Activated T-cell treated with anti-CD3 and anti-CD28 coated beads, Interleukin-2, amount 50 U/mL, for 48 hours (primary cell): ENCODE results near the gene HOMER2.
"Not testable (repeated sequence)": the region's sequence is repeated elsewhere in the genome, so short reads cannot be mapped to it uniquely, and the experiment has no call there.

ENCODE experiments used
- DNase-seq, 2 experiments: peaks; one replicate each; pipeline ENCODE4 v3.0.0-alpha.2; 2020

The HOMER2 gene

GRCh38 chr15:82952158-82953081 is at the start of gene HOMER2:
TSS of gene HOMER2 (minus strand) at chr15:82952720. CDS start at chr15:82952535, 185 bp downstream.
- peak; percentile 27 to 38 for DNase-seq

DNA sequence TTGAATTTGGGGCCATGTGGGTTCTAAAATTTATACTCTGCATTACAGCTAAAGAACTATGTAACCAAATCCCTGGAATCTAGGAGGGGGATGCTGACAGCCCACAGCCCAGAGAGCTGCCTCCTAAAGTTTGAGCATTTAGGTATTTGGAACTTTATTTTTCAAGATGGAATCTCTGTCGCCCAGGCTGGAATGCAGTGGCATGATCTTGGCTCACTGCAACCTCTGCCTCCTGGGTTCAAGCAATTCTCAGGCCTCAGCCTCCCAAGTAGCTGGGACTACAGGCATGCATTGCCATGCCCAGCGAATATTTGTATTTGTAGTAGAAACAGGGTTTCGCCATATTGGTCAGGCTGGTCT is 48.1 kb upstream of the HOMER2 start:
- DNase-seq, result not testable (repeated sequence)

DNA sequence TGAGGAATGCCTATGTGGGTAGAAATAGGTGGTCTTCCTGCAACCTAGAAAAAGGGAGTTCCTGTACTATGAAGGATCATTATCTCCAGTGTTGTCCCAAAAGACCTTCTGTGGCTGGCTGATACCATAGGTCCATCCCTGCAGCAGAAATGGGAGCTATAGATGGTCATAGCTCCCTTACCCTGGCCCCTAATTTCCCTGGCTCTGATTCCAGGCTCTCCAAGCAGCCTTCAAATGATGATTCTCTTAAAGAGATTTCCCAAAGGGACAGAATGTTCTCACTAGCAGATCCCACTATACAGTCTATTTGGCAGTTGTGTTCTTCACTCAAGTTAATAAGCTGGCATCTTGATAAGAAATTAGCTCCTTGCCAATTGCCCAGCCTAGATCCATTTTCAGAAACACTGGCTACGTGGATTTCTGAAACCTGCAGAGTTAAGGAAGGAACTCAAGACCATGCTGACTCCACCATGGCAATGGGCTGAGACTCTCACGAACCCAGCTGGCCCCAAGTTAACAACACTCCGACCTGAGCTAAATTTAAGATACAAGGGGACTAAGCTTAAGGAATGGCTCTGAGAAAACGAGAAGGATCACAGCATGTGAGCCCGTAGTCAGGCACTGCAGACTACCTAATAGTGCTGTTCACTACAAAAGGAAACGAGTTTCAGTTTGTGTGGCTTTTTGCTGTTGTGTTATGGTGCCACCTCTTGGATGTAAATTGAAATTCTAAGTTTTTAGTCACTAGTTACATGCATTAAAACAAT is 47.6 kb upstream of the HOMER2 start:
- peak; percentile 40 to 43 for DNase-seq

DNA sequence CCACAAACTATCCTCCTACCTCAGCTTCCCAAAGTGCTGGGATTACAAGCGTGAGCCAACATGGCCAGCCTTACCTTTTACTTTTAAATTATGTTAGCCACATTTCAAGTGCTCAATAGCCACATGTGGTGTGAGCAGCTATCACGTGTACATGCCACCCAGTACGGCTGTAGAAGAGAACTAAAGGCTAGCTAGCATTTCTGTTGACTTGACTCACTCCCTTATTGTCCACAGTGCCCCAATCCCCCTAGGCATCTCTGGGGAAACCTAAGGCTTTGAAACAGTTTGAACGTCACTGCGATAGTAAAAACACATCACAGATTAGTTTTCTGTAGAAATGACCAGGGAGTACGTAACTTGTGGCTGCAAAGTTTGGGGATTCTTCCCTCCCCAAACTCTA is 46.9 kb upstream of the HOMER2 start:
- DNase-seq, result no peak

- no peak for DNase-seq
These were observed 43.4 kb upstream of the HOMER2 start for GRCh38 chr15:82995938-82996337.

DNA sequence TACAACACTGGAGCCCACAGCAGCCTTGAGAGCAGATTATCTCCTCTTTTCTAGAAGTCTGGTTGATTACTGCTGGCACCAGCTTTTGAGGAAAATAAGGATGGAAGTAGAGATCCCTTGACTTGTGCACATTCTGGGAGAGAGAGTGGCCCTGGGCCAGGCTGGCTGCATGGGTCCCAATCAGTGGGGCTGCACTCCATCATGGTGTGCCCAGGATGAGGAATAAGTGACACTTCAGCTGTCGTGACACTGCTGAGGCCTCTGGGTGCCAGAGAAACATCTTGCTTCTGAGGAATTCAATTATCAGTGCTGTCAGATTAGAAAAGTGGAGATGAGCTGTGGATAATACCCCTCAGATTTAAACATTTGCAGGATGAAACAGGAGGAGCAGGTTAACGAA is 42.6 kb upstream of the HOMER2 start:
- no peak for DNase-seq

- no peak for DNase-seq
These were observed 40.6 kb upstream of the HOMER2 start for GRCh38 chr15:82993144-82993543.

- DNase-seq, result no peak
These were observed 40.0 kb upstream of the HOMER2 start for GRCh38 chr15:82992436-82992998.

DNA sequence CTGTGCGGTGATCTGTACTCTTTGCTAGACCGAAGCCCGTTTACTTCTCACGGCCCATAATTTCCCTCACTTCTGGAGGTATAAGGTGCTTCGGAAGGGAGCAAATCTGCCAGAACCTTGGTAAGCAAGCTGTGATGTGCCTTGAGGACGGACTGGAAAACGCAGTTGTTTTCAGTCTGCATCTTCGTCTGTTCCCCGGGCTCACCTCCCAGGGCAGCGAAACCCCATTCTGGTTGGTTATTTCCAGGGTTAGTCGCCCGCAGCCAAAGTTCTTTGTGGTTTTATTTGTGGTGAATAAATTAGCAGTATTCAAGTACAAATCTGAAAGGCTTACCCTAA is 33.9 kb upstream of the HOMER2 start:
- DNase-seq, result no peak

DNA sequence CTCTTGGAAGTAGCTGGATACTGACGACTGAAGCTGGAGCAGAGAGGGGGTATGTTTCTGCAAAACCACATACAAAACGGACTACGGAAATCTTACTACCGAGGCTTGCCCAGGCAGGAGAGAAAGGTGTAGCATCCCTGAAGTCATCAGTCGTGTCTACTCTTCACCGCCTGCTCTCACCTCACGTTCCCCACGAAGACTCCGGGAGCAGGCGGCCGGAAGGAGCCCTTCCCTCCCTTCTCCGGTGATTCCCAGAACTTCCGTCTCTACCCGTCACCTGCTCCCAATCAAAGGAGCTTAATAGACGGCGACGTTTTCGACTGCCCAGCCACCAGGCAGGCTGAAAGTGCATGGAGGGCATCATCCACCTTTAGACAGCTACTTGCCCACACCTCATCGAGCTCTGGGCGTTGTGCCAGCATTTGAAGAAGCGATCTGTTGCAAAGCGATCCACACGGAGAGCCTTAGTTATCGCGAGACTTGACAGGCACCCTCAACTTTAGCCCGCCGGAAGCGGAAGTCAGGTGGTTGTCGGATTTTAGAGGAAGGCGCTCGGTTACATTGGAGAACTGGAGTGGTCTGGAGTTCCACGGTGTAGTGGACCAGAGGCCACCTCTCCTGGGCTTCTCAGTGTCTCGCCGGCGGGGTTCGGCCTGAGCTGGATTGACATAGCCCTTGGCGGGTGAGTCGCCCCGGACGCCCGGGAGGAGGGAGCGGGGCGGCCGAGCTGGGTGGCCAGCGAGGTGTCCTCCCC is 33.3 kb upstream of the HOMER2 start, which contains the start of gene RAMAC:
TSS of gene RAMAC (plus strand) at position 523 of the 754 bp plus-strand sequence. CDS start 2,809 bp downstream, outside the sequence.
- DNase-seq, result peak; percentile 91

DNA sequence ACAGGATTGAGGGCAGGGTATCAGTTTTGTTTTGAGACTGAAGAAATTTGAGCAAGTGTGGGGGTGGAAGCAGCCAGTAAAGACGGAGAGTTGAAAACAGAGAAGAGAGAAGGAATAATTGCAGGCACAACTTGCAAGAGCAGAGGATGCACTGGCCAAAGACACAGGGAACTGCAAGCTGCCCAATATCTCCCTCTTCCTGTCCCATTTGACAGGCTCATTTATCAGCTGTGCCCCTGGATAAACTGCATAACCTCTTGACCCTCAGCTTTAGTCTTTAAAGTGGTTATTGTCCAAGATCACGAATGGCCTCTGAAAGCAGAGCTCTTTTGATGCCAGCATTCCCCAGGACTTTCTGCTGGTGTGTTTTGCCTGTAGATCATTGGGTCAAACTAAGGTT is 28.5 kb upstream of the HOMER2 start:
- DNase-seq, result no peak

DNA sequence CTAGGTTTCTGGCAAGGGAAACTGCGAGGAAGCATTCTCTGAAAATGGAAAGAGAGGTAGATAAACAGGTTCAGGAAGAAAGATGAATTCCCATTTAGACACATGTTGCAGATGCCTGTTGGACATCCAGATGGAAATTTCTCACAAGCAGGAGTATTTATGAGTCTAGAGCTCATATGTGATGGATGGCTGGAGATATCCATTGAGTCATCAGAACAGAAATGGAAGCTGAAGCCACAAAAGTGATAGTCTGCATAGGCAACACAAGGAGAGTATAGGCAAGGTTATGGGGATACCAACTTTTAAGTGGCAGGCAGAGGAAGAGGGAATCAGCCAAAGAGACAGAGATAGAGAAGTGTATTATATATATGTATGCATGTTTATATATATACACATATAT is 27.2 kb upstream of the HOMER2 start:
- no peak for DNase-seq

DNA sequence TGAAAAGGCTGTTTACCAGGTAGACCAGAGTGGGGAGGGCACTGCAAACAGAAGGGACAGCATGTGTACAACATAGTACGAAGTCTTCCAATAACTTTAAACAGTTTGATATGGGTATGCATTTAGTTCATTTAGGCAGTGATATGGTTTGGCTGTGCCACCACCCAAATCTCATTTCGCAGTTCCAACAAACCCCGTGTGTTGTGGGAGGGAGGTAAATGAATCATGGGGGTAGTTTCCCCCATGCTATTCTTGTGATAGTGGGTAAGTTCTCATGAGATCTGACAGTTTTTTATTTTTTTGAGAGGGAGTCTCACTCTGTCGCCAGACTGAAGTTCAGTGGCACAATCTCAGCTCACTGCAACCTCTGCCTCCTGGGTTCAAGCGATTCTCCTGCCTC is 25.9 kb upstream of the HOMER2 start:
- DNase-seq, result no peak

GRCh38 chr15:82977076-82977475 is 24.6 kb upstream of the HOMER2 start:
- DNase-seq, result no peak

GRCh38 chr15:82972990-82973389 is 20.5 kb upstream of the HOMER2 start:
- no peak for DNase-seq

DNA sequence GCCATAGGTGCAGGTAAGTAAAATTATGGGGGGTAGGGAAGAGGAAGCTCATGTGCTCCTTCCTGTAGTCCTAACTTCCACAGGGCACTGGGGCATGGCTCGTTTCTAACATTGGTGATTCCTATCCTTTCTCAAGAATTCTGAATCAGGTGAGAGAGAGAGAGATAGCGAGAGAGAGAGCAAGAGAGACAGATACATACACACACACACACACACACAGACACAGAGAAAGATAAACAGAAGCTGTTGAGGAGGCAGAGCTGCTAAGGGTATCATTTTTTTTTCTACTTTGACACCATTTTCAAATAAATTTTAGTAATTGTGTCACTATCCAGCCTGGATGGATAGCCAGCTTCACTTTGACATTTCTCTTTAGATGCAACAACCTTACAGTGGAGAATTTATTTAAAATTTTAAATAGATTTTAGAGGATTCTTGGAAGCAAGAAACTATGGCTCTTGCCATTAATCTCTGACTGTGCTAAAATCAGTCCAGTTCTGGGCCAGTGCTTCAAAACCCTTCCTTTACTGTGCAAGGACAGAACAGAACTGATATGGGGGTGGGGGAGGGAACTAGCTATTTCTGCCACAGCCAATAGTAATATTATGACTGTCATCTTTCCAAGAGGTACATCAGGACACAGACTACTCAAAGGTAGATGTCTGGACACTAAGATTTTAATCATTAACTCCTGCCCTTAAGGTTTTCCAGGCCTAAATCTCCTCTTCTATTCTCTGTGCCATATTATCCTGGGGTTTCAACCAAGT is 18.9 kb upstream of the HOMER2 start:
- no peak for DNase-seq

DNA sequence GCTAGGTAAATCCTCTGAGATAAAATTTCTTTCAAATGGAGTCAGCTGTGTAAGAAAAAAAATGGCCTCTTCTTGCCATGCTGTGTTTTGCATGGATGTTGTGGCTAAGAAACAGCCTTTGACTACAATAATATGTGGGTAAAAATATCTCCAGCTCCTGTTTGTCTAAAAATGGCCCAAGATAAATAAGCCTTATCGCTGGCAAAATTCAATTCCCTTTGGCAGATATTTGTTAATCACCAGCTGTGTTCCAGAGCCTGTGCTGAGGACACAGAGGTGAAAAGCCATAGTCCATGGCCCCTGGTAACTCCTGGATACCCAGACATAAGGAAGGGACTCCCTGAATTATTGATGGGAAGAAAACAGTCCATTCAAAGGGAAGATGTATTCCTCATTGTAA is 18.2 kb upstream of the HOMER2 start:
- no peak for DNase-seq

GRCh38 chr15:82970078-82970686 is 17.7 kb upstream of the HOMER2 start:
- no peak for DNase-seq

DNA sequence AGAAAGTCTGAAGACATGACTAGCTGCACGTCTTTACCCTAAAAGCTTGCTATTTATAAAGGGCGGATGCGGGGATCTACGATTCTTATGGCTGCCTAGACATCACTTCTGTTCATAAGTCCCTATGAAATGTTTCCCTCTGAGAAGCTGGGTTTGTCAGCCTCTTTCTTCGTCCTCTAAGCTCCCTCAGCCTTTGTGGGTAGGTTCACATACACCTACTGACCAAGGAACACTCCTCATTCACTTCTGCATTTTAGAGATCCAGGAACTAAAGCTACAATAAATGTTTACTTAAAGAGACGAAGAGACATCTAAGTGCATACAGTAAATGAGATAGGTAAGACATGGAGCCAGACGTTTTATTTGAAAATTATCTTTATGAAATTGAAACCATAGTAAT is 16.8 kb upstream of the HOMER2 start:
- DNase-seq, result no peak

DNA sequence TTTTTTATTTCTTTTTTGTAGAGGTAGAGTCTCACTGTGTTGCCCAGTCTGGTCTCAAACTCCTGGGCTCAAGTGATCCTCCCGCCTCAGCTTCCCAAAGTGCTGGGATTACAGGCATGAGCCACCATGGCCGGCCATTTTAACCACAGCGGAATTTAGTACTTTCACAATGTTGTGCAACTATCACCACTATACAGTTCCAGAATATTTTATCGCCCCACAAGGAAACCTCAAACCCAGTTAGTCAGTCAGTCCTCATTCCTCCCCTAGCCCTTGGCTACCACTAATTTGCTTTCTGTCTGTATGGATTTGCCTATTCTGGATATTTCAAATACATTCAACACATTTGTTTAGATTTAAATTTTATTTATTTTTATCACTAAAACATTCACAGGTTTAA is 15.5 kb upstream of the HOMER2 start:
- no peak for DNase-seq

- DNase-seq, result peak in 1 of 2 experiments; percentile 39
These were observed 14.2 kb upstream of the HOMER2 start for GRCh38 chr15:82966671-82967071.

DNA sequence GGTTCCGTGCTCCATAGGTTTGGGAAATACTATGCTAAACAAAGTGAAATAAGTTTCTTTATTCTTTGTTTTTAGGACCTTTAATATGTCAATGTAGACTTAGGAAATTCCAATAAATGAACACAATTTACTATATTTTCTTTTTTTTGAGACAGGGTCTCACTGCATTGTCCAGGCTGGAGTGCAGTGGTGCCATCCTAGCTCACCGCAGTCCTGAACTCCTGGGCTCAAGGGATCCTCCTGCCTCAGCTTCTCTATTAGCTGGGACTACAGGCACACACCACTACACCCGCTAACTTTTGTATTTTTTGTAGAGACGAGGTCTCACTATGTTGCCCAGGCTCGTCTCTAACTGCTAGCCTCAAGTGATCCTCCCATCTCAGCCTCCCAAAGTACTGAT is 12.4 kb upstream of the HOMER2 start:
- DNase-seq, result no peak
